NCI-H2029 (cell line): ENCODE measurements around the gene LUZP2.

Experiments used
- DNase-seq: peaks from one replicate; lab custom pipeline; 2025; lab: John Stamatoyannopoulos, UW

LUZP2 gene

GRCh38 chr11:24496736-24497725, at the start of gene LUZP2:
LUZP2 (plus strand) TSS chr11:24497053.
- no peak for DNase-seq

- no peak for DNase-seq
Observed at GRCh38 chr11:24453129-24453718, 43.6 kb upstream of the LUZP2 start.

- DNase-seq, result no peak
Observed at GRCh38 chr11:24457985-24458384, 38.9 kb upstream of the LUZP2 start.

GRCh38 chr11:24470431-24470830, 26.4 kb upstream of the LUZP2 start:
- DNase-seq, result no peak

- DNase-seq, result no peak
Observed at GRCh38 chr11:24471084-24471483, 25.8 kb upstream of the LUZP2 start.

- DNase-seq, result no peak
Observed at GRCh38 chr11:24478718-24479117, 18.1 kb upstream of the LUZP2 start.

- DNase-seq, result no peak
Observed at GRCh38 chr11:24489477-24489876, 7.4 kb upstream of the LUZP2 start.

GRCh38 chr11:24496386-24496735, 492 bp upstream of the LUZP2 start:
- no peak for DNase-seq

- no peak for DNase-seq
Observed at GRCh38 chr11:24497831-24498230, 978 bp downstream of the LUZP2 start.

- DNase-seq, result no peak
Observed at GRCh38 chr11:24502425-24502824, 5.6 kb downstream of the LUZP2 start.

GRCh38 chr11:24509114-24509513, 12.3 kb downstream of the LUZP2 start:
- no peak for DNase-seq

- DNase-seq, result no peak
Observed at GRCh38 chr11:24511511-24511910, 14.7 kb downstream of the LUZP2 start.

- DNase-seq, result no peak
Observed at GRCh38 chr11:24513479-24514218, 16.8 kb downstream of the LUZP2 start.

- DNase-seq, result no peak
Observed at GRCh38 chr11:24514219-24514594, 17.4 kb downstream of the LUZP2 start.

- no peak for DNase-seq
Observed at GRCh38 chr11:24515632-24516031, 18.8 kb downstream of the LUZP2 start.

- no peak for DNase-seq
Observed at GRCh38 chr11:24516638-24517037, 19.8 kb downstream of the LUZP2 start.

GRCh38 chr11:24521601-24522000, 24.7 kb downstream of the LUZP2 start:
- DNase-seq, result no peak

GRCh38 chr11:24524156-24524555, 27.3 kb downstream of the LUZP2 start:
- DNase-seq, result no peak

GRCh38 chr11:24531528-24531927, 34.7 kb downstream of the LUZP2 start:
- DNase-seq, result no peak

GRCh38 chr11:24543771-24544170, 46.9 kb downstream of the LUZP2 start:
- no peak for DNase-seq

GRCh38 chr11:24556693-24557092, 59.8 kb downstream of the LUZP2 start:
- no peak for DNase-seq

- no peak for DNase-seq
Observed at GRCh38 chr11:24559315-24559714, 62.5 kb downstream of the LUZP2 start.

GRCh38 chr11:24560324-24560723, 63.5 kb downstream of the LUZP2 start:
- DNase-seq, result no peak
